HL-60/S4 treated with retinoic acid at 250 ng/mL for 4 days and 3 days (cell line): ENCODE results near the gene HECTD4.

Source experiments
- in situ Hi-C: fragments of 300-500 bp; cut with MboI; formaldehyde crosslinking; loops from 2 replicates; pipeline ENCODE4 v1.7.0; 2022; ENCODE audit warnings: low sequenced_read_pairs

The HECTD4 gene

DNA sequence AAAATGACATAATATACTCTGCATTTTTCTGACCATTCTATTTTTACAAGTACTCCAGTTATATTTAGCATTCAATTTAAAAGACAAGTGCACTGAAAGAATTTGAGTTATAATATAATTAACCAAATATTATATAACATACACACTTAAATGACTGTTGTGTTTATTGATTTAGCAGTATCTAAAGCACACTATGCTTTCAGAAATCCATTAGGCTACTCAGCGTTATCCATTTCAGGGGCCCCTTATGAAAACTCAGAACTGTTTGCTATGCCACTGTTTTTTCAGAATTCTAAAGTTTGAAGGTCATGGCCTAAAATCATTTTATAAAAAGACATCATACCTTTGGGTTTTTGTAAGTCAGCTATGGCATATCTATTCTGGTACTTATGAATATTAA is 57.1 kb downstream of the HECTD4 start:
- in situ Hi-C loops: no loop called here

- in situ Hi-C loops: no loop called here
Observed at GRCh38 chr12:112322882-112323547, 59.2 kb downstream of the HECTD4 start.

DNA sequence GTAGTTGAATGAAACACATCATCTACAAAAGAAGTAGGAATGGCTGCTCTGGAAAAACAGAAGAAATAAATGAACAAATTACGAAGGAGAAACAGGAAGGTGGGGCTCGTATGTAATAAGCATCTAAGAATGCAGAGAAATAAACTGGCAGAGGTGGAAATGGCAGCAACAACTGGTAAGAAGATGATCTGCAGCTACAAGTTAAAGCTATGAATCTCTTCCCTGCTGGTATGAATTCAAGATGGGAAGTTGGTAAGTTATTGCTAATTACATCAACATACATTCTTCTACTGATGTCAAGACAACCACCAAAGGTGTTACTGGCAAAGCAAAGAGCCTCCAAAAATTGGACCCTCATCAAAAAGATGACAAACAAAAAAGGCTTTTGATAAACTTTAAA is 59.8 kb downstream of the HECTD4 start:
- in situ Hi-C loops: no loop called here

DNA sequence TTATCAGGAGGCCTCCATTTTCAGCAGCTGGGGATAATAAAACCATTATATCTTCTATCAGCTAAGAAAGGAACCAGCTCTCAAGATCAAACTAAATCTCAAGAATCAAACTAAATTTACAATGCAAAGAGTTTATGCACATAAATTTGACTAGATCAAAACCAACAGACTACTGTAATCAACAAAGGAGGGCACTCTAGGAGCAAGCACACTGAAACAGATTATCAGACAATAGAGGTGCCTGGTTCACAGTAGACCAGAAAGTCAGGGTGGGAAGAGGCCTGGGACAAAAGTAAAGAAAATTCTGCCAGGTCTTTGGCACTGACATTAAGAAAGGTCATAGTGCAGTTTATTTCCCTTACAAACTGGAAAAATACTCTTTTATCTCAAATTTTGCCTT is 61.0 kb downstream of the HECTD4 start:
- in situ Hi-C loops: no loop called here

- in situ Hi-C loops: no loop called here
Observed at GRCh38 chr12:112319395-112319794, 62.8 kb downstream of the HECTD4 start.

DNA sequence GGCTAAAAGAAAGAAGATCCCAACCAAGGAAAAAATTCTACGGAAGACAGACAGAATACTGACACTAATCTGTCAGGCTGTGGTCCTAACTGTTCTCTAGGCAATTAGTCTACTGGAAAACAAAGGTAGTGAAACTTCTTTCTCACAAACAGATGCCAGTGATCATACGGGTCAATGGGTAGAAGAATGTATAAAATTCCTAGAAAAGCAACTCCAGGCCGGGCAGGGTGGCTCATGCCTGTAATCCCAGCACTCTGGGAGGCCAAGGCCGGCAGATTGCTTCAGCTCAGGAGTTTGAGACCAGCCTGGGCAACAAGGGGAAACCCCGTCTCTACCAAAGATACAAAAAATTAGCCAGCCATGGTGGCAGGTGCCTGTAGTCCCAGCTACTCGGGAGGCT is 64.8 kb downstream of the HECTD4 start:
- in situ Hi-C loops: no loop called here

- in situ Hi-C loops: no loop called here
Observed at GRCh38 chr12:112314981-112315380, 67.2 kb downstream of the HECTD4 start.

GRCh38 chr12:112309797-112310196 is 72.4 kb downstream of the HECTD4 start:
- in situ Hi-C loops: no loop called here

DNA sequence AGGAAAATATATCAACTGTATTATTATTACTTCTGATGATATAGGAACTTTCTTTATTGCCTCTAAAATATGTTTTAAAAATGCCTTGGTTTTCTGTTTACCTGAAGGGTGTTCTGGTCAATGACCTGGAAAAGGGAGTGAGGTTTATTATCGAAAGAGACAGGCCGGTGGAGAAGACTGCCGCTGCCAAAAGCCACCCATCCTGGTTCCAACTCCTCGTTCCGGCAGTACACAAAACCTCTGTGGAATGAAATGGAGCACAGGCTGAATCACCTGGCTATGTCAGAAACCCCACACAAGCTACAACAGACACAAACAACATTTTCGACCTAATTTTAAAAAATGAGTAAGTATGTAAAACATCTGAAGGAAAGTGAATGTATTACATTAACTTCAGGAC is 73.6 kb downstream of the HECTD4 start:
- in situ Hi-C loops: no loop called here

DNA sequence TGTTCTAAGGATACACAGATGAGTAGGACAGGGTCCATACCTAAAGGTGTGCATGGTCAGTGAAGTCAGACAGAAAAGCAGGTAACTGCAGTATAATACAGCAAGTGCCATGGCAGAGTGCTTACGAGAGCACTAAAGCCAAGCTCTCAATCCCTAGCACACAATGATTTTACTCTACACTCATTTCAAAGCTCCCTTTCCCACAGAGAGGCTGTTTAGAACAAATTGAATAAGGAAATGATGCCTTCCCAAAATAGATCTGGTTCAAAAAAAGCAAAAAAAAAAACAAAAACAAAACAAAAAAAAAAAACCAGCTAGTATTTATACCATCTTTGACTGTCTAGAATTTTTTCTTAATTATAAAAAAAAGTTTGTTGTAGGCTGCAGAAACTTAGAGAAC is 74.1 kb downstream of the HECTD4 start:
- in situ Hi-C loops: no loop called here

- in situ Hi-C loops: no loop called here
Observed at GRCh38 chr12:112307317-112308011, 74.8 kb downstream of the HECTD4 start.

- in situ Hi-C loops: no loop called here
Observed at GRCh38 chr12:112305951-112306350, 76.3 kb downstream of the HECTD4 start.

DNA sequence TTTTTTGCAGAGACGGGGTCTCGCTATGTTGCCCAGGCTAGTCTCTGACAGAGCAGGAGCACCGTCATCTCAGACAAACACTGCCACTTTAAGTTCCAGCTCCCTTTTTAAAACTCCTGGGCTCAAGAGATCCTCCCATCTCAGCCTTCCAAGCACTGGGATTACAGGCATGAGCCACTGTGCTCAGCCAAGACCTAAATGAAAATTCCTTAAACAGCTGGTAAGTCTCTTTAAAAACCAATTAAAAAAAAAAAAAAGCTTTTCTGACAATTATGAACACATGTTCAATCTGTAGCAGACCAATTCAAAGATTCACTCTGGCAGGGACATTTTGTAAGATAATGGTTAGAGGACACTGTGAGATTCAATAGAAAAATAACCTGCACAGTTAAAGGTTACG is 77.8 kb downstream of the HECTD4 start:
- in situ Hi-C loops: no loop called here

DNA sequence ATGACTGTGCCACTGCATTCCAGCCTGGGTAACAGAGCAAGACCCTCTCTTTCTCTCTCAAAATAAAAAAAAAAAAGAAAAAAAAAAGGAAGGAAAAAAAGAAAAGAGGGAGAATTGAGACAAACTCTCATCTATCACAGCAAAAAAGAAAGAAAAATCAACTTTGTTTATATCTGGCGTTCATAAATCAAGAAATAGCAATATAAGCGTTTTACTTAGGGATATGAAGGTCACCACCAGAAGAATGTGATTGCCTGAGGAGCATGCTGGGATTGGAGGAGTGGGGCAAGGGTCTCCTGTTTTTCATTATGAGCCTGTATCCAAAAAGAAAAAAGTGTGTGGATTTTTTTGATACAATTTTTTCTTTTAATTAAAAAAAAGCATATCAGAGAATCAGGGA is 78.4 kb downstream of the HECTD4 start:
- in situ Hi-C loops: no loop called here

- in situ Hi-C loops: no loop called here
Observed at GRCh38 chr12:112303004-112303403, 79.2 kb downstream of the HECTD4 start.

DNA sequence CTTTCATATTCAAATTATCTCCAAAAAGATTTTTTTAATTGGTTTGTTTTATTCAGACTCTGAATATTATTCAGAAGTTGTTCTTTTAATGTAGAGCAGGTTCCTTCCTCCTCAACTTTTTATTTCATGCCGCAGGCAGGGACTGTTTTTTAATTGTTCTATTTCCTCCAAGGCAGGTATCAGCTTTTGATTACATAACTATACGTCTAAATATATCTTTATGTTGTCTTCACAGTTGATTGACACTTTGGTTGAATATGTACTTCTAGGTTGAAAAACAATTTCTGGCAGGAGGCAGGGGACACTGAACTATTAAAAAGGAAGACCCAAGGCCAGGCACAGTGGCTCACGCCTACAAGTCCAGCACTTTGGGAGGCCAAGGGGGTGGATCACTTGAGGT is 82.5 kb downstream of the HECTD4 start:
- in situ Hi-C loops: no loop called here

- in situ Hi-C loops: no loop called here
Observed at GRCh38 chr12:112297188-112297587, 85.0 kb downstream of the HECTD4 start.

- in situ Hi-C loops: no loop called here
Observed at GRCh38 chr12:112296183-112296582, 86.0 kb downstream of the HECTD4 start.

- in situ Hi-C loops: no loop called here
Observed at GRCh38 chr12:112294793-112295192, 87.4 kb downstream of the HECTD4 start.

GRCh38 chr12:112288638-112289037 is 93.6 kb downstream of the HECTD4 start:
- in situ Hi-C loops: no loop called here

- in situ Hi-C loops: no loop called here
Observed at GRCh38 chr12:112285600-112286401, 96.4 kb downstream of the HECTD4 start.

DNA sequence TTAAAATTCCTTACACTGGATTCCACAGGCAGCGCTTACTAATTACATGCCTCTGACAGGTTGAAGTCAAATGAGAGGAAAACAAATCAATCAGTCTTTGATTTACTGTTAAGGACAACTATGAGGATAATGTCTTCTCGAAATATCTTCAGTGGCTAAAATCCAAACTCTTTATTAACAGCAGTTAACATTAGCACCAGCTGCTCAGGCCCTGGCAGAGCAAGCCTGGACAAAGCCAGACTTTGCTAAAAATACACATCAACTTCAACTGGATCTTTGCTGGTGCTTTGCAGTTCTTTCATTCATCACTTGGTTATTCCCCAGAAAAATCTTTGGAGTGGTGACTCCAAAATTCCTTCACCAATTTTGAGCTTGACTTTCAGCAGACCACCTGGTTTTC is 98.7 kb downstream of the HECTD4 start:
- in situ Hi-C loops: no loop called here
